Mesendoderm (in vitro differentiated cells): ENCODE results near the gene COG3.

Experiments
- DNase-seq: peaks from one replicate; pipeline ENCODE4 v3.0.0; 2013
- H2AK5ac ChIP-seq: 2 replicates; pipeline ENCODE4 v1.6.1; 2013; ENCODE audit warnings: low read length, inconsistent platforms
- H2BK120ac ChIP-seq: 2 replicates; pipeline ENCODE4 v1.6.1; 2013; ENCODE audit warnings: low read depth, mild to moderate bottlenecking, low read length, moderate library complexity, mixed read lengths
- H2BK15ac ChIP-seq: replicated peaks from 2 replicates; pipeline ENCODE4 v1.6.1; 2013; ENCODE audit warnings: low read depth, mild to moderate bottlenecking, moderate library complexity
- H2BK5ac ChIP-seq: 2 replicates; pipeline ENCODE4 v1.6.1; 2013; ENCODE audit warnings: low read length, inconsistent platforms
- H3K18ac ChIP-seq: 2 replicates; pipeline ENCODE4 v1.6.1; 2013; ENCODE audit warnings: mild to moderate bottlenecking, low read length, mixed read lengths
- H3K23ac ChIP-seq: one replicate; pipeline ENCODE4 v1.6.1; 2013; ENCODE audit warnings: low read length
- H3K27ac ChIP-seq: 2 replicates; pipeline ENCODE4 v1.5.1; 2013; ENCODE audit warnings: low read depth, mild to moderate bottlenecking, inconsistent platforms, low read length, moderate library complexity
- H3K27me3 ChIP-seq: 2 replicates; pipeline ENCODE4 v1.6.1; 2013; ENCODE audit warnings: low read length, control low read depth, mild to moderate bottlenecking, inconsistent platforms; ENCODE audit not compliant: insufficient read depth, poor library complexity
- H3K36me3 ChIP-seq: 2 replicates; pipeline ENCODE4 v1.6.1; 2013; ENCODE audit warnings: low read length, inconsistent platforms; ENCODE audit not compliant: control insufficient read depth, insufficient read depth
- H3K4ac ChIP-seq: one replicate; pipeline ENCODE4 v1.6.1; 2013; ENCODE audit warnings: low read depth, mild to moderate bottlenecking, low read length, moderate library complexity
- H3K4me1 ChIP-seq: 2 replicates; pipeline ENCODE4 v1.6.1; 2013; ENCODE audit warnings: low read depth, low read length, inconsistent platforms; ENCODE audit not compliant: control insufficient read depth
- H3K4me2 ChIP-seq: 2 replicates; pipeline ENCODE4 v1.6.1; 2013; ENCODE audit warnings: low read length
- H3K4me3 ChIP-seq: 2 replicates; pipeline ENCODE4 v1.5.1; 2013; ENCODE audit warnings: mild to moderate bottlenecking, low read length
- H3K56ac ChIP-seq: one replicate; pipeline ENCODE4 v1.6.1; 2013; ENCODE audit warnings: low read length
- H3K79me1 ChIP-seq: 2 replicates; pipeline ENCODE4 v1.6.1; 2013; ENCODE audit warnings: low read length, inconsistent platforms
- H3K79me2 ChIP-seq: 2 replicates; pipeline ENCODE4 v1.6.1; 2013; ENCODE audit warnings: mild to moderate bottlenecking, low read length; ENCODE audit not compliant: control insufficient read depth, insufficient read depth
- H3K9ac ChIP-seq: 2 replicates; pipeline ENCODE4 v1.6.1; 2013; ENCODE audit warnings: low read length, inconsistent platforms
- H4K5ac ChIP-seq: one replicate; pipeline ENCODE4 v1.6.1; 2013; ENCODE audit warnings: low read length
- H4K8ac ChIP-seq: one replicate; pipeline ENCODE4 v1.6.1; 2013; ENCODE audit warnings: low read depth, mild to moderate bottlenecking, control low read depth, low read length, moderate library complexity
- WGBS: extraction: QIAGEN DNeasy Blood & Tissue Kit; methylation state at CpG from one replicate; pipeline ENCODE4 v1.1.7; 2013; ENCODE audit warnings: low lambda C conversion rate, missing lambda C conversion rate; ENCODE audit not compliant: insufficient coverage; ENCODE audit errors: extremely low coverage; 5-methylcytosine and 5-hydroxymethylcytosine counted together

The COG3 gene

DNA sequence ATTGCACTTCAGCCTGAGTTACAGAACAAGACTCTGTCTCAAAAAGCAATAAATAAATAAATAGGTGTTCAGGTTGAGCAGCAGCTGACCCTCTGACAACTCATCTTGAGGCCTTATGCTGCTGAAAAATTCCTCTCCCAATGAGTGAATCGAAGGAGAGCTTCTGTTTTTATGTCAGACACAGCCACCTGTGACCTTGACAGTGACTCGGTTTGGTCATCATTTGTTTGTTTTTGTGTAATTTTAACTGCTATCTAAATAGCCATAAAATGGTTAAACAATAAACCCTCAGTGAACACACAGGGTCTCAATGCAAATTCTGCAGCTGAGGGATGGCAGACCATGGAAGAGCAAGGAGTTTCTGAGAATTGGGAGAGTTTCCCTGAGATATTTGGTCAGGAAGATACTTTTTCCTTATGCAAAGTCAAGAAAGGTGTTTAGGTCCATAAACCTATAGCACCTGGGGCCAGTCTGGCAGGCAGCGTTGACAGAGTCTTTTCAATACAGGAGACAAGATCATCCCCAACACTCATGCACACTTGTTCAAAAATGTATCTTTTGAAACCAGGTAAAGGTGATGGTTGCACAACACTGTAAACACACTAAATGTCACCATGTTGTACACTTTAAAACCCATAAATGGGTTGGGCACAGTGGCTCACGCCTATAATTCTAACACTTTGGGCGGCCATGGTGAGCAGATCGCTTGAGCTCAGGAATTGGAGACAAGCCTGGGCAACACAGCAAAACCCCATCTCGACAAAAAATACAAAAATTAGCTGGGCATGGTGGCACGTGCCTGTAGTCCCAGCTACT lies 30.0 kb upstream of the COG3 start:
- Histone ChIP-seq H3K9ac (no peak overlapping the region), H3K56ac (no peak overlapping the region), H3K4me2 (no peak overlapping the region), H2BK120ac (no peak overlapping the region), H3K4me3 (no peak overlapping the region), H3K36me3 (no peaks in the 10 kb centered on the region), H3K79me2 (no peaks in the 10 kb centered on the region), H4K5ac (no peak overlapping the region), H3K18ac (no peak overlapping the region), H3K27me3 (no peaks in the 10 kb centered on the region), H3K23ac (no peak overlapping the region), H3K27ac (no peak overlapping the region), H2AK5ac (no peak overlapping the region), H2BK15ac (no peak overlapping the region), H3K4ac (no peak overlapping the region), H4K8ac (no peak overlapping the region), H3K4me1 (no peaks in the 10 kb centered on the region), H2BK5ac (no peak overlapping the region), H3K79me1 (no peaks in the 10 kb centered on the region)
- no CpG with 5 or more reads among the region's 8 CpGs for WGBS
- no peak for DNase-seq

DNA sequence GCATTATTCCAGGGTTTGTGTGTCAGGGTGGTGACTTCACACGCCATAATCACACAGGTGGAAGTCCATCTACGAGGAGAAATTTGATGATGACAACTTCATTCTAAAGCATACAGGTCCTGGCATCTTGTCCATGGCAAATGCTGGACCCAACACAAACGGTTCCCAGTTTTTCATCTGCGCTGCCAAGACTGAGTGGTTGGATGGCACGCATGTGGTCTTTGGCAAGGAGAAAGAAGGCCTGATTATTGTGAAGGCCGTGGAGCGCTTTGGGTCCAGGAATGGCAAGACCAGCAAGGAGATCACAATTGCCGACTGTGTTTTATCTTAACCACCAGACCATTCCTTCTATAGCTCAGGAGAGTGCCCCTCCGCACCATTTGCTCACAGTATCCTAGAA lies 28.4 kb upstream of the COG3 start:
- Histone ChIP-seq H3K4me3 (no peak overlapping the region), H3K9ac (no peak overlapping the region), H3K4me1 (no peaks in the 10 kb centered on the region), H3K27me3 (no peaks in the 10 kb centered on the region), H3K4ac (no peak overlapping the region), H3K23ac (no peak overlapping the region), H3K27ac (no peak overlapping the region), H4K5ac (no peak overlapping the region), H3K56ac (no peak overlapping the region), H2AK5ac (no peak overlapping the region), H2BK120ac (no peak overlapping the region), H2BK15ac (no peak overlapping the region), H3K4me2 (no peak overlapping the region), H4K8ac (no peak overlapping the region), H3K79me2 (no peaks in the 10 kb centered on the region), H3K18ac (no peak overlapping the region), H3K36me3 (no peaks in the 10 kb centered on the region), H3K79me1 (no peaks in the 10 kb centered on the region), H2BK5ac (no peak overlapping the region)
- no peak for DNase-seq
- WGBS: no CpG with 5 or more reads among the region's 9 CpGs

DNA sequence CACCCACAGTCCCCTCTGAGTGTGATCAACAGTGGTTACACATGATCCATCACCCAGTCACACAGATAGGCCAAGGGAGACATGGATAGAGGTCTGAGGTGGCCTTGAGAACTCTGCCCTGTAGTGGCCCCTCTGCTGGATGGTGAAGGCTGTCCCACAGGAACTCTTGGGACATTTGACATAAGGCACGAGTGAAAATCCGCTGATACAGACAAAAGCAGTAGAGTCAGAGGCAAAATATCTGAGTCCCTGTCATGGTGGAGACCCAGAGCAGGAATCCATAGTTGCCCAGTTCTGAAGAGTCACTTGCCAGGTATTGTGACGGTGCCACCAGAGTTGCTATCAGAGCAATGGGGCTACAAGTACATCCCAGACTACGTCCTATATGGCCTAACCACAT lies 27.8 kb upstream of the COG3 start:
- Histone ChIP-seq H3K56ac (no peak overlapping the region), H3K27ac (no peak overlapping the region), H2AK5ac (no peak overlapping the region), H3K4me2 (no peak overlapping the region), H3K23ac (no peak overlapping the region), H3K79me2 (no peaks in the 10 kb centered on the region), H3K4me3 (no peak overlapping the region), H3K36me3 (no peaks in the 10 kb centered on the region), H3K9ac (no peak overlapping the region), H2BK15ac (no peak overlapping the region), H3K4ac (no peak overlapping the region), H4K8ac (no peak overlapping the region), H3K4me1 (no peaks in the 10 kb centered on the region), H2BK120ac (no peak overlapping the region), H3K18ac (no peak overlapping the region), H3K79me1 (no peaks in the 10 kb centered on the region), H2BK5ac (no peak overlapping the region), H3K27me3 (no peaks in the 10 kb centered on the region), H4K5ac (no peak overlapping the region)
- no peak for DNase-seq
- WGBS: no CpG with 5 or more reads among the region's 4 CpGs

DNA sequence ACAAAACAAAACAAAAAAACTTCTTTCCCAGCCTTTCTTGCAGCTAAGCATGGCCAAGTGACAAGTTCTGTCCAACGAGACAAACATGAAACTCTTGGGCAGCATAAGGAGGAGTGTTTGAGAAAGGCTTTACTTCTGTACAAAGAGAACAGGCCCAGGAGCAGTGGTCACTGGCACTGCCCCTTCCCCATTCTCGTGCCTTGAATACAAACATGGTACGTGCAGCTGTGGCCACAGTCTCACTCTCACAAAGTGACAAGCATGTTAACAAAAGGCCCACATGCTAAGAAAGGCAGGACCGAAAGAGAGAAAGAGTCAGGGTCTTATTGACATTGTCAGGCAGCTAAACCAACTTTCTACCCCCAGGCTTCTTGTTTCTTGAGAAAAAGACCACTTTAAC lies 26.8 kb upstream of the COG3 start:
- no peak overlapping the region for H3K56ac ChIP-seq
- H4K5ac ChIP-seq: no peak overlapping the region
- H3K4me1 ChIP-seq: no peaks in the 10 kb centered on the region
- no peak overlapping the region for H3K18ac ChIP-seq
- H2BK5ac ChIP-seq: no peak overlapping the region
- no peak overlapping the region for H4K8ac ChIP-seq
- H3K9ac ChIP-seq: no peak overlapping the region
- no peak overlapping the region for H3K4me2 ChIP-seq
- no peak overlapping the region for H2BK15ac ChIP-seq
- WGBS: no CpG with 5 or more reads among the region's 4 CpGs
- H3K36me3 ChIP-seq: no peaks in the 10 kb centered on the region
- no peak overlapping the region for H3K4me3 ChIP-seq
- no peak overlapping the region for H3K4ac ChIP-seq
- H2AK5ac ChIP-seq: no peak overlapping the region
- no peak overlapping the region for H2BK120ac ChIP-seq
- H3K27me3 ChIP-seq: no peaks in the 10 kb centered on the region
- H3K23ac ChIP-seq: no peak overlapping the region
- DNase-seq: no peak
- H3K27ac ChIP-seq: no peak overlapping the region
- H3K79me1 ChIP-seq: no peaks in the 10 kb centered on the region
- no peaks in the 10 kb centered on the region for H3K79me2 ChIP-seq

DNA sequence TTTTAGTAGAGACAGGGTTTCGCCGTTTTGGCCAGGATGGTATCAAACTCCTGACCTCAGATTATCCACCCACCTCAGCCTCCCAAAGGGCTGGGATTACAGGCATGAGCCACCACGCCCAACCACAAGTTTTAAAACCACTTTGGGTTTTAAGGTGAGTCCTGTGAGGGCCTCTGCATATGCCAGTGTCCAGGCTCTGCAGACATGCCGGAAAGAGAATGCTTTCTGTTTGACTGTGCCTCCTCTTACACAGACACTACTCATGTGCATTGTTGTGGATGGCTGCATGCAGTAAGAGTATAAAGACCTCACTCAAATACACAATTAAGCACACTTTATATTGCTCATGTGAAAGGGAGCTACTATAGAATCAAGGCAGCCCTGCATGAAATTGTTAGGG lies 25.7 kb upstream of the COG3 start:
- H3K27me3 ChIP-seq: no peaks in the 10 kb centered on the region
- H3K56ac ChIP-seq: no peak overlapping the region
- H3K27ac ChIP-seq: no peak overlapping the region
- H3K79me2 ChIP-seq: no peaks in the 10 kb centered on the region
- H3K18ac ChIP-seq: no peak overlapping the region
- no peak for DNase-seq
- H3K9ac ChIP-seq: no peak overlapping the region
- no peaks in the 10 kb centered on the region for H3K4me1 ChIP-seq
- H2AK5ac ChIP-seq: no peak overlapping the region
- H3K36me3 ChIP-seq: no peaks in the 10 kb centered on the region
- no peak overlapping the region for H3K4me3 ChIP-seq
- no peak overlapping the region for H3K4me2 ChIP-seq
- H3K4ac ChIP-seq: no peak overlapping the region
- no peak overlapping the region for H4K5ac ChIP-seq
- H2BK5ac ChIP-seq: no peak overlapping the region
- no peak overlapping the region for H3K23ac ChIP-seq
- no peak overlapping the region for H4K8ac ChIP-seq
- WGBS: no CpG with 5 or more reads among the region's 4 CpGs
- no peak overlapping the region for H2BK15ac ChIP-seq
- no peak overlapping the region for H2BK120ac ChIP-seq
- H3K79me1 ChIP-seq: no peaks in the 10 kb centered on the region
